ENCODE results near the gene PTPRD. TPM values are rescaled to one million over a fixed set of nuclear protein-coding genes. Genes with fewer than 3 reads are reported as not detected.

Gene PTPRD
- total and polyA plus RNA-seq, 2 donors (not counting 1 experiment from before 2014, with no cell fraction given), result not detected

- 100% methylated on average over 2 of the region's 3 CpGs for WGBS (ENCODE audit: insufficient coverage)
- H4K20me1 ChIP-seq (ENCODE audit: control insufficient read depth, insufficient read depth, low read length, poor library complexity, severe bottlenecking), result no peaks in the 10 kb centered on the region
- no peak overlapping the region for H3K9ac ChIP-seq (ENCODE audit: low read length)
- H3K4me1 Mint-ChIP-seq, result no peaks in the 10 kb centered on the region
- no peaks in the 10 kb centered on the region for H3K9me3 ChIP-seq (ENCODE audit: control extremely low read depth in 1 of 3, control insufficient read depth in 2 of 3, insufficient read depth in 1 of 3, low read length in 2 of 3)
- H3K4me1 ChIP-seq (ENCODE audit: control insufficient read depth in 2 of 2, insufficient read depth in 2 of 2, low read length in 2 of 2), result no peaks in the 10 kb centered on the region
- no peak overlapping the region for H3K27ac ChIP-seq (ENCODE audit: low read length in 2 of 2)
- no peaks in the 10 kb centered on the region for H3K27me3 ChIP-seq (replicated peaks in 1 of 4; ENCODE audit: control extremely low read depth in 1 of 4, control insufficient read depth in 3 of 4, insufficient read depth in 4 of 4, low read length in 3 of 4)
- no peaks in the 10 kb centered on the region for H3K79me2 ChIP-seq (ENCODE audit: control insufficient read depth, insufficient read depth, low read length)
- no peak overlapping the region for H3K4me3 Mint-ChIP-seq
- intact Hi-C loops (cut with micrococcal nuclease), result no loop called here
- H3K9me3 Mint-ChIP-seq (ENCODE audit: insufficient read depth), result no peaks in the 10 kb centered on the region
- H3K4me2 ChIP-seq (replicated peaks; ENCODE audit: low read depth, low read length, poor library complexity, severe bottlenecking), result no peak overlapping the region
- no peak overlapping the region for H3K4me3 ChIP-seq (ENCODE audit: control extremely low read depth in 1 of 5, extremely low read depth in 1 of 5, insufficient read depth in 1 of 5, low read depth in 2 of 5, low read length in 4 of 5)
- no peaks in the 10 kb centered on the region for H3K27me3 Mint-ChIP-seq
- TF ChIP-seq EZH2 (IDR thresholded peaks at IDR 0.05; ENCODE audit: borderline replicate concordance, insufficient read depth, low read depth, low read length, poor library complexity, severe bottlenecking), result no peak
- no peak for TF ChIP-seq CTCF (IDR thresholded peaks at IDR 0.05)
- ATAC-seq (ENCODE audit: low read depth) (no peak), DNase-seq (no peak)
- H2AFZ ChIP-seq (ENCODE audit: insufficient read depth, low read depth, low read length, poor library complexity, severe bottlenecking), result no peak overlapping the region
- ChIA-PET CTCF (no interaction called here), POLR2A (no interaction called here)
- H3K36me3 ChIP-seq (replicated peaks in 1 of 2; ENCODE audit: control extremely low read depth in 1 of 2, control insufficient read depth in 1 of 2, extremely low read depth in 1 of 2, insufficient read depth in 2 of 2, low read length in 1 of 2), result no peaks in the 10 kb centered on the region
- H3K27ac Mint-ChIP-seq, result no peak overlapping the region
Measured at GRCh38 chr9:10597801-10598200, 15.0 kb downstream of the PTPRD start.

GRCh38 chr9:10594482-10594881 is 18.3 kb downstream of the PTPRD start:
- TF ChIP-seq CTCF (IDR thresholded peaks at IDR 0.05) (no peak), EZH2 (IDR thresholded peaks at IDR 0.05; ENCODE audit: borderline replicate concordance, insufficient read depth, low read depth, low read length, poor library complexity, severe bottlenecking) (no peak)
- WGBS (ENCODE audit: insufficient coverage), result no CpG with 5 or more reads among the region's 3 CpGs

More at GRCh38 chr9:10594482-10594881, 18.3 kb downstream of the PTPRD start:
- H3K9me3 ChIP-seq (ENCODE audit: control extremely low read depth in 1 of 3, control insufficient read depth in 2 of 3, insufficient read depth in 1 of 3, low read length in 2 of 3), result no peaks in the 10 kb centered on the region
- no peaks in the 10 kb centered on the region for H3K27me3 ChIP-seq (replicated peaks in 1 of 4; ENCODE audit: control extremely low read depth in 1 of 4, control insufficient read depth in 3 of 4, insufficient read depth in 4 of 4, low read length in 3 of 4)
- H2AFZ ChIP-seq (ENCODE audit: insufficient read depth, low read depth, low read length, poor library complexity, severe bottlenecking), result no peak overlapping the region
- no peak for DNase-seq
- H3K27ac Mint-ChIP-seq, result no peak overlapping the region
- H3K4me1 Mint-ChIP-seq, result no peaks in the 10 kb centered on the region
- H3K4me3 ChIP-seq (ENCODE audit: control extremely low read depth in 1 of 5, extremely low read depth in 1 of 5, insufficient read depth in 1 of 5, low read depth in 2 of 5, low read length in 4 of 5), result no peak overlapping the region
- no peak overlapping the region for H3K4me2 ChIP-seq (replicated peaks; ENCODE audit: low read depth, low read length, poor library complexity, severe bottlenecking)
- no peaks in the 10 kb centered on the region for H3K9me3 Mint-ChIP-seq (ENCODE audit: insufficient read depth)
- no peaks in the 10 kb centered on the region for H4K20me1 ChIP-seq (ENCODE audit: control insufficient read depth, insufficient read depth, low read length, poor library complexity, severe bottlenecking)
- H3K9ac ChIP-seq (ENCODE audit: low read length), result no peak overlapping the region
- no peak overlapping the region for H3K27ac ChIP-seq (ENCODE audit: low read length in 2 of 2)
- H3K36me3 ChIP-seq (replicated peaks in 1 of 2; ENCODE audit: control extremely low read depth in 1 of 2, control insufficient read depth in 1 of 2, extremely low read depth in 1 of 2, insufficient read depth in 2 of 2, low read length in 1 of 2), result no peaks in the 10 kb centered on the region
- no peak for ATAC-seq (ENCODE audit: low read depth)
- CTCF ChIA-PET, result no interaction called here
- POLR2A ChIA-PET, result no interaction called here
- intact Hi-C loops (cut with micrococcal nuclease), result no loop called here
- H3K4me1 ChIP-seq (ENCODE audit: control insufficient read depth in 2 of 2, insufficient read depth in 2 of 2, low read length in 2 of 2), result no peaks in the 10 kb centered on the region
- no peaks in the 10 kb centered on the region for H3K27me3 Mint-ChIP-seq
- no peak overlapping the region for H3K4me3 Mint-ChIP-seq
- no peaks in the 10 kb centered on the region for H3K79me2 ChIP-seq (ENCODE audit: control insufficient read depth, insufficient read depth, low read length)

Data from B cell (primary cell).